ENCODE data around the gene SPATA32.

SPATA32 gene

GRCh38 chr17:45279898-45280297 is 18.0 kb upstream of the SPATA32 start:
- Histone ChIP-seq H3K4me1 (ENCODE audit: control insufficient read depth, insufficient read depth, low read length) (peaks cover 5% of the 10 kb centered on the region), H3K4me3 (ENCODE audit: low read depth, low read length) (no peak overlapping the region), H3K36me3 (ENCODE audit: control insufficient read depth in 2 of 2, insufficient read depth in 1 of 2, low read length in 2 of 2) (peaks cover 9 to 30% of the 10 kb centered on the region in 2 experiments; a peak in 2 of 3 replicates), H3K9me3 (ENCODE audit: control insufficient read depth, insufficient read depth, low read depth, low read length) (no peaks in the 10 kb centered on the region), H3K27ac (ENCODE audit: extremely low read depth, low read depth, low read length) (no peak overlapping the region)
- CTCF ChIA-PET = interaction anchor here (0.5 to 12.0 kb wide), 8 partner anchors 23 to 140 kb away, joined by 3 to 357 read pairs (median 4); no protein-coding TSS in a partner anchor
- TF ChIP-seq ZNF341 (tag by site-specific recombination; IDR thresholded peaks at IDR 0.05; ENCODE audit: low read depth) (no peak), ZNF202 (tag by site-specific recombination; IDR thresholded peaks at IDR 0.05; ENCODE audit: borderline replicate concordance) (no peak), ZNF423 (tag by site-specific recombination; IDR thresholded peaks at IDR 0.05) (no peak), SCRT2 (tag by site-specific recombination; IDR thresholded peaks at IDR 0.05) (no peak), ELK4 (IDR thresholded peaks at IDR 0.05; ENCODE audit: borderline replicate concordance, low read depth, low read length) (no peak)
- POLR2A ChIA-PET = no interaction called here

- ChIA-PET CTCF (interaction anchor here (0.6 to 12.0 kb wide), 35 partner anchors 9 to 593 kb away, joined by 3 to 357 read pairs (median 7); partner anchors contain the start of genes ACBD4, FMNL1 and MAP3K14), POLR2A (interaction anchor here (0.6 to 2.7 kb wide), 12 partner anchors 8 to 154 kb away, joined by 3 to 17 read pairs (median 4); partner anchors contain the start of genes HEXIM2 and MAP3K14)
- Histone ChIP-seq H3K27ac (ENCODE audit: extremely low read depth, low read depth, low read length) (no peak overlapping the region), H3K4me3 (ENCODE audit: low read depth, low read length) (no peak overlapping the region), H3K9me3 (ENCODE audit: control insufficient read depth, insufficient read depth, low read depth, low read length) (no peaks in the 10 kb centered on the region), H3K4me1 (ENCODE audit: control insufficient read depth, insufficient read depth, low read length) (peaks cover 5% of the 10 kb centered on the region), H3K36me3 (ENCODE audit: control insufficient read depth in 2 of 2, insufficient read depth in 1 of 2, low read length in 2 of 2) (peaks cover 9 to 28% of the 10 kb centered on the region in 2 experiments; a peak in 2 of 3 replicates)
- TF ChIP-seq ZBTB7A (tag by site-specific recombination; IDR thresholded peaks at IDR 0.05; ENCODE audit: low read depth) (no peak), KLF17 (tag by site-specific recombination; IDR thresholded peaks at IDR 0.05) (no peak), ZNF560 (tag by site-specific recombination; IDR thresholded peaks at IDR 0.05; ENCODE audit: borderline replicate concordance) (no peak), CTCF (tag by site-specific recombination; IDR thresholded peaks at IDR 0.05) (no peak), INSM2 (tag by site-specific recombination; IDR thresholded peaks at IDR 0.05) (no peak), PRDM10 (tag by site-specific recombination; IDR thresholded peaks at IDR 0.05) (no peak), MEIS1 (CRISPR knock-in tag; IDR thresholded peaks at IDR 0.05; ENCODE audit: borderline replicate concordance) (no peak)
Observed at GRCh38 chr17:45277992-45278391, 16.1 kb upstream of the SPATA32 start.

All from HEK293 (cell line).